HG03139 (cell line): ENCODE data around the gene RIC3.
A peak's percentile ranks its signal among the peaks of the same experiment; 100 is the strongest.

Experiments
- ATAC-seq: cut with Tn5 transposase; IDR thresholded peaks from one replicate; pipeline ENCODE4 v1.9.1; 2021; ENCODE audit not compliant: unreplicated experiment

RIC3 gene

GRCh38 chr11:8105666-8106065 is 63.2 kb downstream of the RIC3 start:
- ATAC-seq: no peak

GRCh38 chr11:8105133-8105532 is 63.7 kb downstream of the RIC3 start:
- no peak for ATAC-seq

- no peak for ATAC-seq
These were observed 64.9 kb downstream of the RIC3 start for GRCh38 chr11:8103909-8104308.

- no peak for ATAC-seq
These were observed 65.9 kb downstream of the RIC3 start for GRCh38 chr11:8102965-8103364.

GRCh38 chr11:8102296-8102915 is 66.4 kb downstream of the RIC3 start:
- ATAC-seq: no peak

GRCh38 chr11:8101421-8101820 is 67.4 kb downstream of the RIC3 start:
- no peak for ATAC-seq

GRCh38 chr11:8100605-8101004 is 68.2 kb downstream of the RIC3 start:
- ATAC-seq: no peak

GRCh38 chr11:8100158-8100557 is 68.7 kb downstream of the RIC3 start:
- no peak for ATAC-seq

- ATAC-seq: peak; percentile 57
These were observed 69.4 kb downstream of the RIC3 start for GRCh38 chr11:8099291-8099899.

- no peak for ATAC-seq
These were observed 69.9 kb downstream of the RIC3 start for GRCh38 chr11:8098879-8099278.

- ATAC-seq: no peak
These were observed 70.5 kb downstream of the RIC3 start for GRCh38 chr11:8098361-8098760.

GRCh38 chr11:8097926-8098325 is 70.9 kb downstream of the RIC3 start:
- no peak for ATAC-seq

GRCh38 chr11:8097468-8097867 is 71.4 kb downstream of the RIC3 start:
- no peak for ATAC-seq

GRCh38 chr11:8097062-8097461 is 71.8 kb downstream of the RIC3 start:
- ATAC-seq: no peak

- no peak for ATAC-seq
These were observed 72.2 kb downstream of the RIC3 start for GRCh38 chr11:8096575-8096974.

GRCh38 chr11:8095806-8096522 is 72.9 kb downstream of the RIC3 start:
- no peak for ATAC-seq

GRCh38 chr11:8095371-8095770 is 73.5 kb downstream of the RIC3 start:
- ATAC-seq: no peak

- no peak for ATAC-seq
These were observed 74.2 kb downstream of the RIC3 start for GRCh38 chr11:8094656-8095055.

- no peak for ATAC-seq
These were observed 74.8 kb downstream of the RIC3 start for GRCh38 chr11:8093931-8094575.

GRCh38 chr11:8092587-8093424 is 76.0 kb downstream of the RIC3 start:
- peak; percentile 66 for ATAC-seq

- ATAC-seq: no peak
These were observed 77.1 kb downstream of the RIC3 start for GRCh38 chr11:8091721-8092120.
